GM12878 (cell line): Measurements from ENCODE around the gene B4GALT5.

Source experiments
- EP300 ChIP-seq, 2 experiments: fragments of 150-350 bp in 1 of 2; IDR thresholded peaks; 2 replicates each; pipeline ENCODE4 v1.6.1; 2011 to 2012; ENCODE audit warnings: low read depth in 2 of 2, low read length in 2 of 2, borderline replicate concordance in 1 of 2, improper control_type of control experiment in 1 of 2, inconsistent platforms in 1 of 2; ENCODE audit not compliant: control insufficient read depth in 1 of 2
- TF ChIP-seq, protein P1 (sequence below), 3 experiments: IDR thresholded peaks in 2 of 3; conservative IDR thresholded peaks in 1 of 3; 2 replicates each; pipeline ENCODE4 v1.5.1; 2011; ENCODE audit warnings: low read depth in 3 of 3, low read length in 3 of 3, mild to moderate bottlenecking in 3 of 3, control low read depth in 2 of 3, moderate library complexity in 2 of 3, inconsistent platforms in 1 of 3, mixed read lengths in 1 of 3; ENCODE audit not compliant: control insufficient read depth in 2 of 3, insufficient read depth in 1 of 3; ENCODE audit errors: extremely low read depth in 1 of 3

DNA sequence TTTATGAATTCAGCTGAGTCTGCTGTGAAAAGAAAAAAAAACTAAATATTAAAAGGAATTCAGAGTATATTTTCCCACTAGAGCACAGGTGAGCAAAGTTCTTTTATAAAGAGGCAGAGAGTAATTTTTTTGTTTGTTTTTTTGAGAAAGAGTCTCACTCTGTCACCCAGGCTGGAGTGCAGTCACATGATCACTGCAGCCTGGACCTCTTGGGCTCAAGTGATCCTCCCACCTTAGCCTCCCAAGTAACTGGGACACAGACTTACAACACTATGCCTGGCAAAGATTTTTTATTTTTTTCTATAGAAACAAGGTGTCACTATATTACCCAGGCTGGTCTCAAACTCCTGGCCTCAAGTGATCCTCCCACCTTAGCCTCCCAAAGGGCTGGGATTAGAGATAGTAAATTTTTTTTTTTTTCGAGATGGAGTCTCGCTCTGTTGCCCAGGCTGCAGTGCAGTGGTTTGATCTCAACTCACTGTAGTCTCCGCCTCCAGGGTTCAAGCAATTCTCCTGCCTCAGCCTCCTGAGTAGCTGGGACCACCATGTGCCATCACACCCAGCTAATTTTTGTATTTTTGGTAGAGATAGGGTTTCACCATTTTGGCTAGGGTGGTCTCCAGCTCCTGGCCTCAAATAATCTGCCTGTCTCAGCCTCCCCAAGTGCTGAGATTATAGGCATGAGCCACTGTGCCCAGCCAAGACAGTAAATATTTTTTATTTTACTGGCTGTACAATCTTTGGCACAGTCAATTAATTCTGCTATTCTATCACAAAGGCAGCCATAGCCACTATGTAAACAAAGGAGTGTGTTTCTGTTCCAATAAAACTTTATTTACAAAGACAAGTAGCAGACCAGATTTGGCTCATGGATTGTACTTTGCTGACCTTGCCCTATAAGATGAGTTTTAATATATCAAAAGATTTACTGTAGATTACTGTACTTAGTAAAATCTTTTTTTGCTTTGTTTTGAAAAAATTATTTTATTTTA, 14.5 kb upstream of the B4GALT5 start:
- TF ChIP-seq EP300 (IDR thresholded peaks at IDR 0.05; ENCODE audit: borderline replicate concordance in 1 of 2, control insufficient read depth in 1 of 2, low read depth in 2 of 2, low read length in 2 of 2) = no peak
- TF ChIP-seq, protein P1, sequence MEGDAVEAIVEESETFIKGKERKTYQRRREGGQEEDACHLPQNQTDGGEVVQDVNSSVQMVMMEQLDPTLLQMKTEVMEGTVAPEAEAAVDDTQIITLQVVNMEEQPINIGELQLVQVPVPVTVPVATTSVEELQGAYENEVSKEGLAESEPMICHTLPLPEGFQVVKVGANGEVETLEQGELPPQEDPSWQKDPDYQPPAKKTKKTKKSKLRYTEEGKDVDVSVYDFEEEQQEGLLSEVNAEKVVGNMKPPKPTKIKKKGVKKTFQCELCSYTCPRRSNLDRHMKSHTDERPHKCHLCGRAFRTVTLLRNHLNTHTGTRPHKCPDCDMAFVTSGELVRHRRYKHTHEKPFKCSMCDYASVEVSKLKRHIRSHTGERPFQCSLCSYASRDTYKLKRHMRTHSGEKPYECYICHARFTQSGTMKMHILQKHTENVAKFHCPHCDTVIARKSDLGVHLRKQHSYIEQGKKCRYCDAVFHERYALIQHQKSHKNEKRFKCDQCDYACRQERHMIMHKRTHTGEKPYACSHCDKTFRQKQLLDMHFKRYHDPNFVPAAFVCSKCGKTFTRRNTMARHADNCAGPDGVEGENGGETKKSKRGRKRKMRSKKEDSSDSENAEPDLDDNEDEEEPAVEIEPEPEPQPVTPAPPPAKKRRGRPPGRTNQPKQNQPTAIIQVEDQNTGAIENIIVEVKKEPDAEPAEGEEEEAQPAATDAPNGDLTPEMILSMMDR (IDR thresholded peaks at IDR 0.05 in 2 of 3, conservative IDR thresholded peaks at IDR 0.05 in 1 of 3; ENCODE audit: control insufficient read depth in 2 of 3, extremely low read depth in 1 of 3, insufficient read depth in 1 of 3, low read depth in 3 of 3, low read length in 3 of 3) = no peak
